CD14-positive monocyte (primary cell): ENCODE results near the gene ST6GALNAC3. TPM values are rescaled to one million over a fixed set of nuclear protein-coding genes. Genes with fewer than 3 reads are reported as not detected.

Experiments
- DNase-seq, 3 donors: peaks; one replicate each; pipeline ENCODE4 v3.0.0-alpha.2; 2011 to 2022
- H2AFZ ChIP-seq: 2 replicates; pipeline ENCODE4 v1.6.0; 2012; ENCODE audit warnings: mild to moderate bottlenecking, low read depth, low read length, inconsistent platforms; ENCODE audit not compliant: insufficient read depth, poor library complexity, severe bottlenecking
- H3K27ac ChIP-seq, 2 donors: 1 replicate in 1 of 2; 2 replicates in 1 of 2; pipeline ENCODE4 v1.5.1; 2012 to 2013; ENCODE audit warnings: low read length in 2 of 2, control low read depth in 1 of 2, inconsistent platforms in 1 of 2, low read depth in 1 of 2, mild to moderate bottlenecking in 1 of 2
- H3K27me3 ChIP-seq, 2 donors: one replicate each; pipeline versions ENCODE4 v1.6.0 to v1.6.1; 2011 to 2013; ENCODE audit warnings: low read length in 2 of 2; ENCODE audit not compliant: control insufficient read depth in 2 of 2, insufficient read depth in 2 of 2
- H3K36me3 ChIP-seq, 2 donors: replicated peaks in 1 of 2; 1 replicate in 1 of 2; 2 replicates in 1 of 2; pipeline versions ENCODE4 v1.5.1 to v1.6.1; 2012 to 2013; ENCODE audit warnings: low read length in 2 of 2, control low read depth in 1 of 2, inconsistent platforms in 1 of 2, mild to moderate bottlenecking in 1 of 2; ENCODE audit not compliant: insufficient read depth in 2 of 2, control insufficient read depth in 1 of 2
- H3K4me1 ChIP-seq, 2 donors: 1 replicate in 1 of 2; 2 replicates in 1 of 2; pipeline versions ENCODE4 v1.5.1 to v1.6.1; 2012 to 2013; ENCODE audit warnings: low read length in 2 of 2, control low read depth in 1 of 2, inconsistent platforms in 1 of 2, mild to moderate bottlenecking in 1 of 2, moderate library complexity in 1 of 2; ENCODE audit not compliant: insufficient read depth in 2 of 2, control insufficient read depth in 1 of 2
- H3K4me2 ChIP-seq: replicated peaks from 2 replicates; pipeline ENCODE3; 2012; ENCODE audit warnings: low read length, moderate library complexity, mild to moderate bottlenecking; ENCODE audit not compliant: poor library complexity, severe bottlenecking; ENCODE audit errors: extremely low read depth
- H3K4me3 ChIP-seq, 3 experiments: fragments of 200-600 bp in 1 of 3; sonication (generic) in 1 of 3; replicated peaks in 1 of 3; 1 replicate in 2 of 3; 2 replicates in 1 of 3; pipeline ENCODE4 v1.5.1; 2011 to 2013; ENCODE audit warnings: low read length in 3 of 3, mild to moderate bottlenecking in 3 of 3, control low read depth in 2 of 3, low read depth in 2 of 3, inconsistent platforms in 1 of 3, moderate library complexity in 1 of 3
- H3K79me2 ChIP-seq: 2 replicates; pipeline ENCODE4 v1.6.0; 2012; ENCODE audit warnings: mild to moderate bottlenecking, control low read depth, inconsistent platforms, low read length, moderate library complexity; ENCODE audit not compliant: insufficient read depth
- H3K9ac ChIP-seq: 2 replicates; pipeline ENCODE4 v1.6.0; 2017; ENCODE audit warnings: low read length, mild to moderate bottlenecking; ENCODE audit not compliant: insufficient read depth, poor library complexity, severe bottlenecking
- H3K9me3 ChIP-seq, 2 donors: replicated peaks in 1 of 2; 1 replicate in 1 of 2; 2 replicates in 1 of 2; pipeline versions ENCODE4 v1.5.1 to v1.6.1; 2012 to 2013; ENCODE audit warnings: low read length in 2 of 2, control low read depth in 1 of 2; ENCODE audit not compliant: control insufficient read depth in 1 of 2, insufficient read depth in 1 of 2
- H4K20me1 ChIP-seq: 2 replicates; pipeline ENCODE4 v1.6.0; 2012; ENCODE audit warnings: mild to moderate bottlenecking, low read length, control low read depth, moderate library complexity; ENCODE audit not compliant: insufficient read depth
- H3K27ac Mint-ChIP-seq, 7 donors: one replicate each; pipeline ENCODE4 v1.8.0; 2020; ENCODE audit warnings: mild to moderate bottlenecking in 7 of 7, mixed read lengths in 7 of 7, moderate library complexity in 6 of 7, inconsistent platforms in 2 of 7
- H3K27me3 Mint-ChIP-seq, 3 donors: one replicate each; pipeline ENCODE4 v1.8.0; 2021 to 2022; ENCODE audit warnings: low read depth in 3 of 3, mild to moderate bottlenecking in 3 of 3, mixed read lengths in 3 of 3, moderate library complexity in 3 of 3, inconsistent platforms in 1 of 3
- H3K36me3 Mint-ChIP-seq, 2 donors: one replicate each; pipeline ENCODE4 v1.8.0; 2020; ENCODE audit warnings: mixed read lengths in 2 of 2, inconsistent platforms in 1 of 2, mild to moderate bottlenecking in 1 of 2
- H3K4me1 Mint-ChIP-seq: one replicate; pipeline ENCODE4 v1.8.0; 2020; ENCODE audit warnings: mild to moderate bottlenecking, mixed read lengths
- H3K4me3 Mint-ChIP-seq, 2 donors: one replicate each; pipeline ENCODE4 v1.8.0; 2020; ENCODE audit warnings: mild to moderate bottlenecking in 2 of 2, mixed read lengths in 2 of 2, moderate library complexity in 1 of 2
- H3K9me3 Mint-ChIP-seq, 7 donors: one replicate each; pipeline ENCODE4 v1.8.0; 2020 to 2022; ENCODE audit warnings: mixed read lengths in 7 of 7, mild to moderate bottlenecking in 6 of 7, moderate library complexity in 6 of 7, inconsistent platforms in 2 of 7
- CTCF ChIP-seq: fragments of 200-600 bp; IDR thresholded peaks from one replicate; pipeline ENCODE4 v1.8.0; 2022; ENCODE audit warnings: antibody characterized with exemption, mild to moderate bottlenecking
- WGBS: methylation state at CpG from one replicate; pipeline ENCODE4 v1.1.5; 2013; ENCODE audit warnings: missing lambda C conversion rate; ENCODE audit not compliant: insufficient coverage; 5-methylcytosine and 5-hydroxymethylcytosine counted together
- intact Hi-C, 2 donors: fragments of 100-400 bp; cut with micrococcal nuclease; formaldehyde crosslinking; loops; one replicate each; pipeline versions ENCODE4 v1.15.0 to v1.15.1; 2023
- polyA plus RNA-seq, 3 donors: library from polyadenylated mRNA; depleted of rRNA in 1 of 3; unstranded in 2 of 3; stranded (reverse) in 1 of 3; fragments of 300-500 nt in 2 of 3; fragments of >200 nt in 1 of 3; fragmentation: Illumina TruSeq in 2 of 3; gene quantifications; 1 replicate in 2 of 3; 2 replicates in 1 of 3; pipeline ENCODE4 v1.2.3, GENCODE V29; 2012 to 2021

The ST6GALNAC3 gene
- polyA plus RNA-seq, 3 donors, result 6.5 to 9.2 (median 7.6) TPM

DNA sequence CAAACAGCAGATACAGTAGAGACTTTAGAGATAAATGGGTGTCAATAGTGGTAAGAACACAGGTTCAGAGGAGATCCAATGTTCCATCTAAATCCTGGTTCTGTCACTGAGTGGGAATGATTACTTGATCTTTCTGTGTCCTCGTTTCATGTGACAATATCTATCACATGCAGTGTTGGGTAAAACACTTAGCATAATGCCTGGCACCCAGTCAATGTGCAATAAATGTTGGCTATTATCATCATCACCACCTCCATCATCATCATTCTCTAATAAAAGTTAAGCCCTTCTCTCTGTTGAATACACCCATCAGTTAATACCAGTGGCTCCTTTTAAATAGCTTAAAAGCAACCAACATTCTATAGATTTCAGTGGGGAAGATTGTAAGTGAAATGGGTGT lies 184.7 kb downstream of the ST6GALNAC3 start:
- peaks cover 25% of the 10 kb centered on the region for H3K4me1 Mint-ChIP-seq

GRCh38 chr1:76260279-76260678 lies 185.7 kb downstream of the ST6GALNAC3 start:
- Histone ChIP-seq H3K4me1 (peaks cover 5 to 7% of the 10 kb centered on the region in 2 donors), H3K4me2 (no peak overlapping the region), H3K27me3 (no peaks in the 10 kb centered on the region), H3K27ac (no peak overlapping the region), H4K20me1 (no peaks in the 10 kb centered on the region), H3K79me2 (no peaks in the 10 kb centered on the region), H3K9me3 (no peaks in the 10 kb centered on the region), H3K36me3 (no peaks in the 10 kb centered on the region), H3K9ac (no peak overlapping the region), H3K4me3 (no peak overlapping the region), H2AFZ (no peak overlapping the region)
- Mint-ChIP-seq H3K4me1 (peaks cover 16% of the 10 kb centered on the region), H3K4me3 (no peak overlapping the region), H3K27ac (no peak overlapping the region), H3K36me3 (no peaks in the 10 kb centered on the region), H3K9me3 (peaks cover 0 to 5% (median 0%) of the 10 kb centered on the region in 7 donors), H3K27me3 (peaks cover 0 to 2% (median 0%) of the 10 kb centered on the region in 3 donors)
- no peak for TF ChIP-seq CTCF
- intact Hi-C loops, result no loop called here
- WGBS, result no CpG with 5 or more reads among the region's 2 CpGs
- DNase-seq, result no peak

More for the DNA sequence above, 184.7 kb downstream of the ST6GALNAC3 start:
- Histone ChIP-seq H3K9ac (no peak overlapping the region), H3K4me2 (no peak overlapping the region), H4K20me1 (no peaks in the 10 kb centered on the region), H3K27me3 (no peaks in the 10 kb centered on the region), H3K9me3 (no peaks in the 10 kb centered on the region), H2AFZ (no peak overlapping the region), H3K4me1 (peaks cover 10 to 16% of the 10 kb centered on the region in 2 donors), H3K27ac (no peak overlapping the region), H3K4me3 (no peak overlapping the region), H3K79me2 (no peaks in the 10 kb centered on the region), H3K36me3 (no peaks in the 10 kb centered on the region)
- WGBS, result no CpG with 5 or more reads among the region's 1 CpG
- Mint-ChIP-seq H3K4me3 (no peak overlapping the region), H3K36me3 (no peaks in the 10 kb centered on the region), H3K9me3 (peaks cover 0 to 5% (median 0%) of the 10 kb centered on the region in 7 donors), H3K27me3 (peaks cover 0 to 2% (median 0%) of the 10 kb centered on the region in 3 donors), H3K27ac (no peak overlapping the region)
- DNase-seq, result no peak
- intact Hi-C loops, result no loop called here
- no peak for TF ChIP-seq CTCF
